Fibroblast of skin of back (primary cell): ENCODE measurements around the gene SPATS2.
"Not testable (repeated sequence)": the region's sequence is repeated elsewhere in the genome, so short reads cannot be mapped to it uniquely, and the experiment has no call there.

Experiments used
- DNase-seq: peaks from one replicate; pipeline ENCODE4 v3.0.0-alpha.2; 2013

SPATS2 gene

GRCh38 chr12:49410818-49411217 lies 43.6 kb downstream of the SPATS2 start:
- no peak for DNase-seq

- no peak for DNase-seq
Observed at GRCh38 chr12:49413010-49413409, 45.7 kb downstream of the SPATS2 start.

- DNase-seq = no peak
Observed at GRCh38 chr12:49413796-49414195, 46.5 kb downstream of the SPATS2 start.

GRCh38 chr12:49414364-49414763 lies 47.1 kb downstream of the SPATS2 start:
- DNase-seq = no peak

- DNase-seq = no peak
Observed at GRCh38 chr12:49415521-49415970, 48.3 kb downstream of the SPATS2 start.

- no peak for DNase-seq
Observed at GRCh38 chr12:49416892-49417291, 49.6 kb downstream of the SPATS2 start.

GRCh38 chr12:49417558-49417957 lies 50.3 kb downstream of the SPATS2 start:
- no peak for DNase-seq

- no peak for DNase-seq
Observed at GRCh38 chr12:49420556-49420955, 53.3 kb downstream of the SPATS2 start.

GRCh38 chr12:49422114-49422513 lies 54.9 kb downstream of the SPATS2 start:
- no peak for DNase-seq

GRCh38 chr12:49428793-49429192 lies 61.5 kb downstream of the SPATS2 start:
- DNase-seq = peak; percentile 57

GRCh38 chr12:49432616-49433015 lies 65.4 kb downstream of the SPATS2 start:
- no peak for DNase-seq

GRCh38 chr12:49436799-49437198 lies 69.5 kb downstream of the SPATS2 start:
- not testable (repeated sequence) for DNase-seq

- DNase-seq = no peak
Observed at GRCh38 chr12:49439042-49439441, 71.8 kb downstream of the SPATS2 start.

GRCh38 chr12:49440035-49440434 lies 72.8 kb downstream of the SPATS2 start:
- DNase-seq = no peak

- DNase-seq = no peak
Observed at GRCh38 chr12:49442915-49443314, 75.7 kb downstream of the SPATS2 start.

GRCh38 chr12:49446571-49446970 lies 79.3 kb downstream of the SPATS2 start:
- DNase-seq = no peak

- no peak for DNase-seq
Observed at GRCh38 chr12:49448858-49449257, 81.6 kb downstream of the SPATS2 start.

- DNase-seq = no peak
Observed at GRCh38 chr12:49451468-49452259, 84.4 kb downstream of the SPATS2 start.

- no peak for DNase-seq
Observed at GRCh38 chr12:49455501-49455900, 88.2 kb downstream of the SPATS2 start.

- no peak for DNase-seq
Observed at GRCh38 chr12:49456131-49456679, 88.9 kb downstream of the SPATS2 start.

GRCh38 chr12:49458816-49459215 lies 91.6 kb downstream of the SPATS2 start:
- no peak for DNase-seq

GRCh38 chr12:49461221-49461620 lies 94.0 kb downstream of the SPATS2 start:
- DNase-seq = no peak

GRCh38 chr12:49462083-49462744 lies 95.0 kb downstream of the SPATS2 start:
- no peak for DNase-seq

- no peak for DNase-seq
Observed at GRCh38 chr12:49465132-49465531, 97.9 kb downstream of the SPATS2 start.
